Stimulated activated memory B cell treated with anti-CD40 and anti-IgM and Interleukin-4, amounts not matched to agents 10 μg/mL and 1 μg/mL and 100 μg/mL, for 72 hours (primary cell): Measurements from ENCODE around the gene GUCY2C.

Source experiments
- ATAC-seq: fragments of 150-1000 bp; cut with Tn5 transposase; 2 replicates; pipeline ENCODE4 v1.10.0; 2021
- H3K27ac Mint-ChIP-seq: one replicate; pipeline ENCODE4 v1.8.0; 2022; ENCODE audit warnings: mild to moderate bottlenecking, mixed read lengths
- H3K27me3 Mint-ChIP-seq: one replicate; pipeline ENCODE4 v1.8.0; 2022; ENCODE audit warnings: mixed read lengths
- H3K36me3 Mint-ChIP-seq: one replicate; pipeline ENCODE4 v1.8.0; 2022; ENCODE audit warnings: mixed read lengths
- H3K4me1 Mint-ChIP-seq: one replicate; pipeline ENCODE4 v1.8.0; 2022; ENCODE audit warnings: mixed read lengths
- H3K4me3 Mint-ChIP-seq: one replicate; pipeline ENCODE4 v1.8.0; 2022; ENCODE audit warnings: mild to moderate bottlenecking, moderate library complexity, mixed read lengths
- H3K9me3 Mint-ChIP-seq: one replicate; pipeline ENCODE4 v1.8.0; 2022; ENCODE audit warnings: mixed read lengths

Gene GUCY2C

GRCh38 chr12:14656846-14657245, 39.6 kb downstream of the GUCY2C start:
- no peaks in the 10 kb centered on the region for H3K36me3 Mint-ChIP-seq

GRCh38 chr12:14655284-14655683, 41.1 kb downstream of the GUCY2C start:
- Mint-ChIP-seq H3K27me3 (no peaks in the 10 kb centered on the region), H3K27ac (no peak overlapping the region), H3K9me3 (no peaks in the 10 kb centered on the region), H3K4me3 (no peak overlapping the region), H3K4me1 (no peaks in the 10 kb centered on the region), H3K36me3 (no peaks in the 10 kb centered on the region)
- no peak for ATAC-seq

More at GRCh38 chr12:14656846-14657245, 39.6 kb downstream of the GUCY2C start:
- H3K9me3 Mint-ChIP-seq, result no peaks in the 10 kb centered on the region
- no peak for ATAC-seq
- H3K4me1 Mint-ChIP-seq, result no peaks in the 10 kb centered on the region
- no peaks in the 10 kb centered on the region for H3K27me3 Mint-ChIP-seq
- H3K4me3 Mint-ChIP-seq, result no peak overlapping the region
- no peak overlapping the region for H3K27ac Mint-ChIP-seq

GRCh38 chr12:14654842-14655241, 41.6 kb downstream of the GUCY2C start:
- no peak overlapping the region for H3K27ac Mint-ChIP-seq
- H3K36me3 Mint-ChIP-seq, result no peaks in the 10 kb centered on the region

GRCh38 chr12:14654416-14654815, 42.0 kb downstream of the GUCY2C start:
- no peak for ATAC-seq

More at GRCh38 chr12:14654842-14655241, 41.6 kb downstream of the GUCY2C start:
- H3K9me3 Mint-ChIP-seq, result no peaks in the 10 kb centered on the region
- no peaks in the 10 kb centered on the region for H3K27me3 Mint-ChIP-seq
- ATAC-seq, result no peak
- no peak overlapping the region for H3K4me3 Mint-ChIP-seq
- no peaks in the 10 kb centered on the region for H3K4me1 Mint-ChIP-seq

GRCh38 chr12:14652483-14652882, 43.9 kb downstream of the GUCY2C start:
- H3K27me3 Mint-ChIP-seq, result no peaks in the 10 kb centered on the region
- H3K9me3 Mint-ChIP-seq, result no peaks in the 10 kb centered on the region
- no peaks in the 10 kb centered on the region for H3K36me3 Mint-ChIP-seq
- no peaks in the 10 kb centered on the region for H3K4me1 Mint-ChIP-seq
- ATAC-seq, result no peak
- no peak overlapping the region for H3K27ac Mint-ChIP-seq
- no peak overlapping the region for H3K4me3 Mint-ChIP-seq

More at GRCh38 chr12:14654416-14654815, 42.0 kb downstream of the GUCY2C start:
- H3K27ac Mint-ChIP-seq, result no peak overlapping the region
- no peak overlapping the region for H3K4me3 Mint-ChIP-seq
- no peaks in the 10 kb centered on the region for H3K36me3 Mint-ChIP-seq
- no peaks in the 10 kb centered on the region for H3K4me1 Mint-ChIP-seq
- no peaks in the 10 kb centered on the region for H3K9me3 Mint-ChIP-seq
- no peaks in the 10 kb centered on the region for H3K27me3 Mint-ChIP-seq

GRCh38 chr12:14651371-14651770, 45.0 kb downstream of the GUCY2C start:
- no peak overlapping the region for H3K27ac Mint-ChIP-seq
- no peaks in the 10 kb centered on the region for H3K36me3 Mint-ChIP-seq
- no peaks in the 10 kb centered on the region for H3K9me3 Mint-ChIP-seq
- ATAC-seq, result no peak
- H3K4me1 Mint-ChIP-seq, result no peaks in the 10 kb centered on the region
- no peak overlapping the region for H3K4me3 Mint-ChIP-seq
- no peaks in the 10 kb centered on the region for H3K27me3 Mint-ChIP-seq

- no peak overlapping the region for H3K27ac Mint-ChIP-seq
Observed at GRCh38 chr12:14650789-14651188, 45.6 kb downstream of the GUCY2C start.

GRCh38 chr12:14647028-14647750, 49.2 kb downstream of the GUCY2C start:
- Mint-ChIP-seq H3K4me3 (no peak overlapping the region), H3K9me3 (no peaks in the 10 kb centered on the region), H3K27me3 (no peaks in the 10 kb centered on the region), H3K27ac (no peak overlapping the region), H3K4me1 (peaks cover 5% of the 10 kb centered on the region), H3K36me3 (no peaks in the 10 kb centered on the region)
- no peak for ATAC-seq

More at GRCh38 chr12:14650789-14651188, 45.6 kb downstream of the GUCY2C start:
- H3K4me1 Mint-ChIP-seq, result no peaks in the 10 kb centered on the region
- ATAC-seq, result no peak
- H3K9me3 Mint-ChIP-seq, result no peaks in the 10 kb centered on the region
- H3K36me3 Mint-ChIP-seq, result no peaks in the 10 kb centered on the region
- H3K27me3 Mint-ChIP-seq, result no peaks in the 10 kb centered on the region
- no peak overlapping the region for H3K4me3 Mint-ChIP-seq

- ATAC-seq, result no peak
- no peak overlapping the region for H3K4me3 Mint-ChIP-seq
- no peaks in the 10 kb centered on the region for H3K36me3 Mint-ChIP-seq
- peaks cover 5% of the 10 kb centered on the region for H3K4me1 Mint-ChIP-seq
- no peak overlapping the region for H3K27ac Mint-ChIP-seq
- H3K9me3 Mint-ChIP-seq, result no peaks in the 10 kb centered on the region
- H3K27me3 Mint-ChIP-seq, result no peaks in the 10 kb centered on the region
Observed at GRCh38 chr12:14643251-14643650, 53.1 kb downstream of the GUCY2C start.

GRCh38 chr12:14638066-14638465, 58.3 kb downstream of the GUCY2C start:
- H3K27ac Mint-ChIP-seq, result no peak overlapping the region
- no peaks in the 10 kb centered on the region for H3K4me1 Mint-ChIP-seq
- H3K27me3 Mint-ChIP-seq, result no peaks in the 10 kb centered on the region
- H3K36me3 Mint-ChIP-seq, result peaks cover 4% of the 10 kb centered on the region
- no peak for ATAC-seq
- peaks cover 5% of the 10 kb centered on the region for H3K9me3 Mint-ChIP-seq
- no peak overlapping the region for H3K4me3 Mint-ChIP-seq

- peaks cover 4% of the 10 kb centered on the region for H3K36me3 Mint-ChIP-seq
- no peak overlapping the region for H3K4me3 Mint-ChIP-seq
- peaks cover 5% of the 10 kb centered on the region for H3K9me3 Mint-ChIP-seq
- ATAC-seq, result no peak
- no peaks in the 10 kb centered on the region for H3K4me1 Mint-ChIP-seq
- no peak overlapping the region for H3K27ac Mint-ChIP-seq
- no peaks in the 10 kb centered on the region for H3K27me3 Mint-ChIP-seq
Observed at GRCh38 chr12:14635776-14636175, 60.6 kb downstream of the GUCY2C start.

- Mint-ChIP-seq H3K4me1 (no peaks in the 10 kb centered on the region), H3K27ac (no peak overlapping the region), H3K4me3 (no peak overlapping the region), H3K9me3 (no peaks in the 10 kb centered on the region), H3K27me3 (no peaks in the 10 kb centered on the region), H3K36me3 (peaks cover 4% of the 10 kb centered on the region)
- no peak for ATAC-seq
Observed at GRCh38 chr12:14630793-14631192, 65.6 kb downstream of the GUCY2C start.

- ATAC-seq, result peak; percentile 87
- Mint-ChIP-seq H3K9me3 (no peaks in the 10 kb centered on the region), H3K4me3 (no peak overlapping the region), H3K27ac (no peak overlapping the region), H3K36me3 (peaks cover 4% of the 10 kb centered on the region), H3K4me1 (no peaks in the 10 kb centered on the region), H3K27me3 (no peaks in the 10 kb centered on the region)
Observed at GRCh38 chr12:14629832-14630710, 66.3 kb downstream of the GUCY2C start.

- peaks cover under 1% of the 10 kb centered on the region for H3K9me3 Mint-ChIP-seq
- no peak overlapping the region for H3K4me3 Mint-ChIP-seq
- H3K4me1 Mint-ChIP-seq, result no peaks in the 10 kb centered on the region
- no peaks in the 10 kb centered on the region for H3K27me3 Mint-ChIP-seq
- peaks cover 3% of the 10 kb centered on the region for H3K36me3 Mint-ChIP-seq
- no peak overlapping the region for H3K27ac Mint-ChIP-seq
- no peak for ATAC-seq
Observed at GRCh38 chr12:14628771-14629170, 67.6 kb downstream of the GUCY2C start.

- peak overlapping the region; percentile 75 for H3K27ac Mint-ChIP-seq
- no peaks in the 10 kb centered on the region for H3K27me3 Mint-ChIP-seq
- ATAC-seq, result peak; percentile 92
- H3K4me1 Mint-ChIP-seq, result peaks cover 24% of the 10 kb centered on the region
- H3K36me3 Mint-ChIP-seq, result no peaks in the 10 kb centered on the region
- peaks cover 6% of the 10 kb centered on the region for H3K9me3 Mint-ChIP-seq
- peak overlapping the region; percentile 4 for H3K4me3 Mint-ChIP-seq
Observed at GRCh38 chr12:14621826-14622225, 74.6 kb downstream of the GUCY2C start.
